ENCODE measurements around the gene HINT1.

The HINT1 gene

GRCh38 chr5:131109540-131110255 is 55.4 kb downstream of the HINT1 start:
- peak; percentile 3 for DNase-seq (ENCODE audit: low read depth)
